Hematopoietic multipotent progenitor cell treated with erythropoietin and hydrocortisone succinate and interleukin-3 and kit ligand, for 6 days (in vitro differentiated cells): ENCODE data around the gene GAD1.

Experiments
- DNase-seq: peaks from one replicate; pipeline ENCODE4 v3.0.0-alpha.2; 2015

GAD1 gene

GRCh38 chr2:170818036-170818751 is 1.5 kb downstream of the GAD1 start:
- no peak for DNase-seq

GRCh38 chr2:170818752-170819470 is 2.2 kb downstream of the GAD1 start:
- no peak for DNase-seq

DNA sequence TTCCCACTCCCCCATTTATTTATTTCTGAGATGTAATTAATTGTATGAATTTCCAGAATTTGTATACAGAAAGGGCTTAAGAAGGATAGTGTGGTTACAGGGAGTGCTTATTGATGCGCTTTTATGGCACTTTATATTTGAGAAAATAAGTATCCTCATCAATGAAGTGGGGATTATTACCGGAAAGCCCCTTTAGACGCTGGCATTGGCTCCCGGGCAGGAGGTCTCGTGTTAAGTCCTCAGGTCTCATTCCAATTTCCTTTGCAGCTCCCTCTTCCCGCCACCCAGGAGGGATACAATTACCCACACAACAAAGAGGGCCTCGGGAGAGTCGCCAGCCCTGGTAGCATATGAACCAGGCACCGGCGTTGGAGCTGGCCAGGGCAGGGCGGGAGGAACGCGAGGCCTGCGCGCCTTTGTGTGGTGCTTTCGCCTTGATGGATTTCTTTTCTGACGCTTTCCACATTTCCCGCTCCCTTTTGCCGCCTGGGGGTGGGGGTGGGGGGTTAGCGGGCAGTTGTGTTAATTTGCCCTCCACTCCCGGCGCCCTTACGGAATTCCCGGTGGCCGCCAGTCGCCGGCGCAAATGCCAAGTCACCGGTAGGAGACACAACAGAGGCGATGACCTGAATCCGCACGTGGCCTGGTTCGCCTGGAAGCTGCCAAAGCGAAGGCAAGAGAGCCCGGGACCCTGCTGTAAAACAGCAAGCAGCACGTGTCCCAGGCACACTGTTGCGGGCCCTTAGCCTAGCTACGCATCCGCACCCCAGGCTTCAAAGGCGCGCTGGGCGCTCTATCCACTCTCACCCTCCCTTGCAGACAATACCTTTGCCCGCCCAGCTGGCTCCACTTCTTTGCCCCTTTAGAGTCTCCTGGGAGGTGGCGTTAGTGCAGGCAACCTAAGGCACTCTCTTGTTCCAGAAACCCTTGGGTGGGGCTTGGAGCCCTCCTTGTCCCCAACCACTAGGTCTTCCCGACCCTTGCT is 3.3 kb downstream of the GAD1 start:
- peak; percentile 33 for DNase-seq

DNA sequence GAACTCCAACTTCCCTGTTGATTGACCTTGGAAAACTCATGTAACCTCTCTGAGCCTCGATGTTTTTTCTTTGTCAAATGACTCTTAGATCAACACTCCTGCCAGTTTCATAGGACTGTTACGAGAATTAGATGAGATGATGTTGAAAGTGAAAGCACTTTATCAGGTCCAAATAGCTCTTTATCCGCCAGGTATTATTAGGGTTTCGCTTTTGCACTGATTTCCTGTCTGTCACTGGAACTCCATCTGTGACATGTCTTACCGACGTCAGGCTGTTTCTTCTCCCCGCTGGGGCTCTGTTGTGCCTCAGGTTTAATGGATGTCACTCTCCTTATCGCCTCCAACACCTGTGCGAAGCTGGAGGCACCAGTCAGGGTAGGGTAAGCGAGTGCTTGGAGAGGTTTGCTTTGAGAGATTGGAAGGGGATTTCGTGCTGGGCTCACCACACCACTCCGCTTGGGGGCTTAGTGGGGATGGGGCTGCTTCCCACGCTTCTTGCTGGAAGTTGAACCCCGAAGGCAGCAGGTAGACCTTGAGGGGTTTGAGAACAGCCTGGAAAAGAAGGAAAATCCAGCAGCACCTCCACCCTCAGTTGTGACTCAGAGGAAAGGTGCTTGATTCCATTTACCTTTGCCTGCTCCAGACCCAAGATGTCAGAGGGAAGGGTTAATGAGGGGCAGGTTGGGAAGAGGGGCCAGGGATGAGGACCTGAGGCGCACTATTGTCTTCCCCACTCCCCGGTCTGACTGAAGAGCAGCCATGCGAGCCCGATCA is 4.3 kb downstream of the GAD1 start:
- peak; percentile 76 for DNase-seq

DNA sequence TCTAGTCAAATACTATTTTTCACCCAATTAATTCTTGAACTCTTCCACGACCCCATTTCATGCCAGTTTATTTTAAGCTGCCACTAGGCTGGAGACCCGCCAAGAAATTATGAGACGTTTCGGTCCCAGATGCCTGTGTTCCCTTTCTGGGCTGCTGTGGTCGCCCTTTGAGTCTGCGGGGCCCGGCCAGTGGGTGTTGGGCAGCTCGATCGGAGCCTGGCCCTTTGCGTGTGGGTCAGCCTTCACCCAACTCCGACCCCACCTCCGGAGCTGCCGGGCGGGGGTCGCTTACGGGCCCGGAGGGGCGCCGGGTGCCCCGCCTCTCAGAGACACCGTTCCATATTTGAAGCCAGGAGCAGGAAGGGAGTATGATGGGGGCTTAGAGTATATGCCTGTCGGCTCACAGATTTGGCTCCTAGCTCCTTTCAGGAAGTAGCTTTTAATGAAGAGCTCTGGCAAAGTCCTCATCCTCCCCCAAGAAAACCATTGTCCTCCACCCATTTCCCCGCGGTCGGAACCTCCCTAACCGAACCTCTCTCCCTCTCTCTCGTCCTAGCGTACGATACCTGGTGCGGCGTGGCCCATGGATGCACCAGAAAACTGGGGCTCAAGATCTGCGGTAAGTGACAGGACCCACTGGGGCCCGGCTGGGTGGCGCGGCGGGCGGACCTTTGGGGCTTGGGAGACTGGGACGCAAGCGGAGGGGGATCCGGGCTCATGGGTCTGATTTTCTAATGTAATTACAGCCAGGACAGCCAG is 5.0 kb downstream of the GAD1 start:
- peak; percentile 67 for DNase-seq

DNA sequence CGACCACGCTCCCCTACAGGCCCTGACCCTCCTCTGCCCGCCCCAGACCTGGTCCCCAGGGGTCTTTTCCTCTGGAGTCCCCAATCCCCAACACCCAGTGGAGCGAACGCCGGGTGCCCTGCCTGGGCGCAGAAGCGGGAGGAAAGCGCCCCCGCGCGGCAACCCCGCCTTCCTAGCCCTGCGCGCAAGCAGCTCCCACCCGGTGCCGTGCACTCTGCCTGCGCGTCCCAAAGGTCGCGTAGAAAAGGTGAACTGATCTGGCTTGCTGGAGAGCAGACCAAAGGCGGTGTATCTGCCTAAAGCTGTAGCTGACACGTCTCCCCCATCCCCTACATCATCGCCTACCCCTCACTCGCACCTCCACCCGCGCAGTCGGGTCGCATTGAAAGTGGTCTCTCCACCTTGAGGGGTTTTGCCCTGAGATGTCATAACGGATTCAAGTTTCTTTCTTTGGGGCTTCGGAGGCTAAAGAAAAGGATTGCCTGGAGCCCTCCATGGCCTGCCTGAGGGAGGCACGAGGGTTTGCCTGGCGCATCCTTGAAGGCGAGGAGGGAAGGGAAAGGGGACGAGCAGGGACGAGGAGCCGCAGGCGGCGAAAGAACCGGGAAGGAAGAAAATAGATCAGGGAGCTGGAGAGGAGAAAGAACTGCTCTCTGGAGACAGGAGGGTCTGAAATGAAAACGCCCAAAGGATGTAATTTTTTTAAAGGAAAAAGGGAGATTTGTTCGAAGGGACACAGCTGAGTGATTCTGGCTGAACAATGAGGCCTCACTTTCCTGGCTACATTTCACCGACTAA is 5.8 kb downstream of the GAD1 start:
- DNase-seq, result peak; percentile 66

DNA sequence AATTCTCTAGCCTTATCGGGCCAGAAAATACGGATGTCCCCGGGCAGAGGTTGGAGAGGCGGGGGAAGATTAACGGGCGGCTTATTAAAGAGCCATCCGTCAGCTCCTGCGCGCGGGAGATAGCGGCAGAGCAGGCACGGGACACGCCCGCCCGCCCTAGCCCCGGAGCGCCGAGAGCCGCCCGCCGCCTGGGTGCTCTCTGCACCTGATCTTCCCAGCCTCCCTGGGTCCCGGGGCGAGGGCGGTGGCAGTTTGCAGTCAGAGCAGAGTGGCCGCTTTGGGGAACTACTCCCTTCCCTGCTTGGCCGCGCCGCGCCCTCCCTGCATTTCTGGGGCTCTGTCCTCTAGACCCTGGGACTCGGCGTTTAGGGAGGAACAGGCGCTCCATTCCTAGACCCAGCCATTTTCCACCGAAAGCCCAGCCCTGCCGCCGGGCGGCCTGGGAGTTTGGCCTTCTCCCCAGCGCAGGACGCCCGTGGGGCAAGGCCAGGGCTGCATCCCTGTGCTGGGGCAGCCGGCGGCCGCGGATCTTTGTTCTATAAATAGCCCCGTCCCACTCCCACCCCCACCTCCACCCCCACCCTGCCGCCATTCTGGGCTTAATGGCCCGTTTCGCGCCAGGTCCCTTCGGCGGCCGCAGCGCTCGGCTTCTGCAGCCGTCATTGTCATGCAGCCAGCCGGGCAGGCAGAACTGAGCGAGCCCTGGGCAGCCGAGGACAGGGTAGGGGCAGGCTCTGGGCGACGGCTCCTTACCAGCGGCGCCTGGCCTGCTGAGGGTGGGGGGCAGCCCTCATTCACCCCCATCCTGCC is 6.6 kb downstream of the GAD1 start:
- DNase-seq, result peak; percentile 98

DNA sequence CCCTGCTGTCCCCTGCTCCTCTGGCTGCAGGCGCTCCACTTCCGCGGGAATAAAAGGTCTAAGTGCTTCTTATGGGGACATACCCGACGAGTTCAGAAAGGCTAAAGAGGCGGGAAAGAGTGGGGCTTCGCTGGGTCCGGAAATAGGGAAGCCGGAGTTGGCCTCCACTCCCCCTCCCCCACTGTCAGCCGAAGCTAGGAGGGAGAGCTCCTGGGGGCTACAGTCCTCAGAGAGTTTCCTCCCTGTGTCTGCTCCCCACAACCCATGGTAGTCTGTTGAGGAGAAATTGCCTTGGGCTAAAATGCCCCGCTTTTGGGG is 7.2 kb downstream of the GAD1 start:
- DNase-seq, result peak; percentile 39

- DNase-seq, result no peak
These were observed 7.9 kb downstream of the GAD1 start for GRCh38 chr2:170824526-170825015.

DNA sequence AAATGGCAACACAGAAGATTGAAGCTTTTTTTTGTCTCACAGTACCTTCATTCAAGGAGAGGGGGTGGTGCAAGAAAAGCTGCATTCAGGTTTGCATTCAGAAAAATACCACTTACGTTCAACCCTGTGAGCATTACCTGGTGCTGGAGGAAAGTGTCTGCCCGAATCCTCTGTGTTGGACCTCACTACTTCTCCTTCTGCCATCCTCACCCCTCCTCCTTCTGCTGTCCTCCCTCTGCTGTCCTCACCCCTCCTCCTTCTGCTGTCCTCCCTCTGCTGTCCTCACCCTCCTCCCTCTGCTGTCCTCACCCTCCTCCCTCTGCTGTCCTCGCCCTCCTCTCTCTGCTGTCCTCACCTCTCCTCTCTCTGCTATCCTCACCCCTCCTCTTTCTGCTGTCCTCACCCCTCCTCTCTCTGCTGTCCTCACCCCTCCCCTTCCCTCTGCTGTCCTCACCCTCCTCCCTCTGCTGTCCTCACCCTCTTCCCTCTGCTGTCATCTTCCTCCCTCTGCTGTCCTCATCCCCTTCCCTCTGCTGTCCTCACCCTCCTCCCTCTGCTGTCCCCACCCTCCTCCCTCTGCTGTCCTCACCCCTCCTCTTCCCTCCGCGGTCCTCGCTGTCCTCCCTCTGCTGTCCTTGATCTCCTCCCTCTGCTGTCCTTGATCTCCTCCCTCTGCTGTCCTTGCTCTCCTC is 11.3 kb downstream of the GAD1 start:
- no peak for DNase-seq

- DNase-seq, result no peak
These were observed 11.8 kb downstream of the GAD1 start for GRCh38 chr2:170828533-170828916.

- DNase-seq, result no peak
These were observed 12.3 kb downstream of the GAD1 start for GRCh38 chr2:170829036-170829435.

- DNase-seq, result peak; percentile 55
These were observed 13.5 kb downstream of the GAD1 start for GRCh38 chr2:170830166-170830565.

- DNase-seq, result peak; percentile 67
These were observed 14.4 kb downstream of the GAD1 start for GRCh38 chr2:170831115-170831514.

DNA sequence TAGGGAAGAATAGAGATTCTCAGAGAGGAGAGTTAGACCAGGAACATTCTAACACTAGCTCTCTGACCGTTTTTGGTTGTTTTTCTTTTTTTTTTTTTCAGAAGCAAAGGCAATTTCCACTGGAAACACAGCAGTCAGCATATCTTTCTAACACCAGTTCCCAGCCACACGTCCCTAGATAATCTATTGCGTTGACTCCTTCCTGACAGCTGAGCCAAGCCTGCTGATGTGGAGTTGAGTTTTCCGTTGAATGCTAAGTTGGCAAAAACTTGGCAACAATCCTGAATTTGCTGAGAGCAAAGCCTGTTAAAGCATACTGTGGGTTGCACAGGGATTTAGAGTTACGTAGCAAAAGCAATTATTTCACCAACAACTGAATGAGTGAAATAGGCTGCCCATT is 19.3 kb downstream of the GAD1 start:
- peak; percentile 49 for DNase-seq

DNA sequence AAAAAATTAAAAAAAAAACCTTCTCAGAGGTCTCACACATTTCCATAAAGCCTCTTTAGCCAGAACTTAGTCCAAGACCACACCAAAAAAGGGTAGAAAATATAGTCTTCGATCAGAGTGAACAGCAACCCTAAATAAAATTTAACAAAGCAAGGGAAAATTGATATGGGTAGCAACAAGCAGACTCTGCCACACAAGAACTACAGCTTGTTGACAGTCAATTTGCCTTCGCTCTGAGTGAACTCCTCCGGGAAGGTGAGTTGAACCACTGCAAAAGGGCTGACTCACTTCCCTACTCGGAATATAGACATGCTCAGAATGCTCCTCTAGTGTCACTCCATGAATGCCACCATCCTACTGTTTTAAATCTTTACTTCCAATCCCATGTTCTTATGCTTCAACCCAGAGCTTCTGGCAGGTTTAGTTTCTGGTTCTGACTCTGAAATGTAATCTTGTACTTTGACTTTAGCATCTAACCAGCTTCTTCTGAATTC is 24.1 kb downstream of the GAD1 start:
- no peak for DNase-seq

DNA sequence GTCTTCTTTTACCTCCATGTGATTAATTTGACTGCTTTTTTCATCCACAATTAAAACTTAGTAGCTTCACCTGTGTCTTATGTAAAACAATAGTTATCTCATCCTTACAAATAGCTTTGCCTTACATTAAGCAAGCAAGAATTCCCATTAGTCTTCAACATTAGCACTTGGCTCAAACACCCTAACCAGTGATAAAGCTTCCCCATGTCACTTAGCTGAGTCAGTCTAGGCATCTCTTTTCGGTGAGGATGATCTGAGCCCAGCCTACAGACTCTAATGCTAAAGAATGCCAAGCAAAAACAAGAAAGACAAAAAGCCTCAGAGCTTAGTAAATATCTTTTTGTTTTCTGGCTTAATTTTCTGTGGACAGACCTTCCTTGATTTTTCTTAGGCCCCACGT is 26.1 kb downstream of the GAD1 start:
- DNase-seq, result no peak

DNA sequence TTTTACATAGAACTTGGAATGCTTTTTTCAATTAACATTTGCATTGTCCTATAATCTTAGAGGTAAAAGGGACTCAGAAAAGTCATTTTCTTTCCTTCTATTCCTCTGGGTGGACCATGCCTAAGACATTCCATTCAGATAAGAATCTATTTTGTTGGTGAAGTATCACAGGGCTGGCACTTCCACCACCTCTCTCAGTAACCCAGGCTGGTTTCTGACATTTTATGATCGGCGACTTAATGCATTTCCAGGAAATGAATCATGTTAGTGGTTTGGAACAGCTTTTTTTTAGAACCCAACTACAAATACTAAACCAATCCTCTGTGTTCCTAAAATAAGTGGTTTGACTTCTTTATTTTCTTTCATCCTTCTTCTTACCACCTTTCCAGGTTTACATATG is 27.0 kb downstream of the GAD1 start:
- peak; percentile 9 for DNase-seq

DNA sequence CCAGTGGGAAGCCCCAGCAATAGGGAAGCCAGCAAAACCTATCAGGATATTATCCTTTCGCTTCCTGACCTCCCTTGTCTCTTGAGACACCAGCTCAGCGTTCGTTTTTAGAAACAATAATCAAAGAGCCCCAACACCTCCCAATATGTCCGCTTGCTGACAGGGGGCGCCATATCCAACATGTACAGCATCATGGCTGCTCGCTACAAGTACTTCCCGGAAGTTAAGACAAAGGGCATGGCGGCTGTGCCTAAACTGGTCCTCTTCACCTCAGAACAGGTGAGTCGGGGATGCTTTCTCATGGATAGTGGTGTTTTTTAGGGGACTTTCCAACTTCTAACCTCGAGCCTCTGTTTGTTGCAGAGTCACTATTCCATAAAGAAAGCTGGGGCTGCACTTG is 28.7 kb downstream of the GAD1 start:
- peak; percentile 50 for DNase-seq
